Mesodermal cell (in vitro differentiated cells): ENCODE data around the gene TMEM161B. TPM values are rescaled to one million over a fixed set of nuclear protein-coding genes. Genes with fewer than 3 reads are reported as not detected.
A peak's percentile ranks its signal among the peaks of the same experiment; 100 is the strongest.

Experiments used
- H3K27ac ChIP-seq: 2 replicates; pipeline ENCODE4 v1.7.0; 2013; ENCODE audit warnings: mild to moderate bottlenecking, low read depth, low read length, moderate library complexity; ENCODE audit not compliant: severe bottlenecking
- H3K36me3 ChIP-seq: 2 replicates; pipeline ENCODE4 v1.7.1; 2013; ENCODE audit warnings: mild to moderate bottlenecking, low read length, moderate library complexity; ENCODE audit not compliant: control insufficient read depth, insufficient read depth
- H3K4me1 ChIP-seq: one replicate; pipeline ENCODE4 v1.7.1; 2013; ENCODE audit warnings: mild to moderate bottlenecking, low read length; ENCODE audit not compliant: insufficient read depth, control insufficient read depth, poor library complexity, severe bottlenecking
- H3K4me3 ChIP-seq: 2 replicates; pipeline ENCODE4 v1.7.0; 2013; ENCODE audit warnings: low read length, control low read depth, mild to moderate bottlenecking; ENCODE audit not compliant: insufficient read depth, poor library complexity, severe bottlenecking; ENCODE audit errors: extremely low read depth
- H3K9me3 ChIP-seq: 2 replicates; pipeline ENCODE4 v1.7.1; 2013; ENCODE audit warnings: mild to moderate bottlenecking, low read length, moderate library complexity; ENCODE audit not compliant: control insufficient read depth
- WGBS, 2 experiments: methylation state at CpG; one replicate each; pipeline ENCODE4 v1.1.5; 2013; ENCODE audit warnings: missing lambda C conversion rate in 2 of 2; ENCODE audit not compliant: insufficient coverage in 2 of 2; 5-methylcytosine and 5-hydroxymethylcytosine counted together
- polyA plus RNA-seq, 2 experiments: library from polyadenylated mRNA; stranded (reverse); fragments of 50-300 nt; gene quantifications; one replicate each; pipeline ENCODE4 v1.2.3, GENCODE V29; 2013

The TMEM161B gene
- 9.1 TPM for polyA plus RNA-seq (2013, experiment 1 of 2)
- 11.6 TPM for polyA plus RNA-seq (2013, experiment 2 of 2)

DNA sequence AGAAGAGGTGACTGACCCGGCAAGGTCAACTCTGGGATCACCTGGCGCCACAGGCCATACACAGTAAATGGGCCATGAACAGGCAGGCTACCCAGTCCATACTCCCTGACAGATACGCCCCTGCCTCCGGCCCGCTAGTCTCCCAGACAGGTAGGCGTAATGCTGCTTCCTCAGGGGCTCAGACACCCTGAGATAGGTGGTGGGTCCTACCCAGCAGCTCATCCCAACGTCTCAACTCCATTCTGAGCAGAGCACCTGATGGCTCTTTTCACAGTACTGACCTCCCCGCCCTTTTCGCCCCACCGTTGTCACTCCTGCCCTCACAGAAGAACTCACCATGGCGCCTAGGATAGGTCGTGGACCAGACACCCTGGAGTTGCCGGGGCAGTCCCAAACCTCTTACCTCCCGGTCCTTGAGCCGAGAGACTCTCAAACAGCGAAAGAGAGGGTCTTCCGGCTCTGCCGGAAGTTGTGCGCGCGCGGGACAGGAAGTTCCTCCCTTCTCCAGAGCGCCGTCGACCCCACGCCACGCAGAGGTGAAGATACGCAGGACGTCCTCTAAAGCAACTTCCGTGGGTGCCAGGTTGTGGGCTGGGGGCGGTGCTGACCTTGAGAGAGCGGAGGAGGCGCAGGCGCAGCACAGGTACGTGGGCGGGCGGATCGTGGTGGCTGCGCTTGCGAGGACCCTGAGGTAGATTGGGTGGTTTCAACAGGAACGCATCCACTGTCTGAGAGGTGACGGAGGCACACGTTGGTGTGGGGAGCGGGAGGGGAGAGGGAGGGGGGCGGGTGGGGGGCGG lies at the start of gene TMEM161B:
Gene TMEM161B, minus strand, starts transcription at position 461 of the 800 bp plus-strand sequence. Its CDS starts 122 bp downstream, at position 339.
- Histone ChIP-seq H3K9me3 (peaks cover 7% of the 10 kb centered on the region), H3K4me3 (peak within 1 kb of the TSS; percentile 79), H3K4me1 (no peaks in the 10 kb centered on the region), H3K27ac (no peak within 1 kb of the TSS), H3K36me3 (peaks cover 24% of the 10 kb centered on the region)
- 3 to 6% methylated on average over 22 to 23 of the region's 46 CpGs for WGBS, 2 experiments

DNA sequence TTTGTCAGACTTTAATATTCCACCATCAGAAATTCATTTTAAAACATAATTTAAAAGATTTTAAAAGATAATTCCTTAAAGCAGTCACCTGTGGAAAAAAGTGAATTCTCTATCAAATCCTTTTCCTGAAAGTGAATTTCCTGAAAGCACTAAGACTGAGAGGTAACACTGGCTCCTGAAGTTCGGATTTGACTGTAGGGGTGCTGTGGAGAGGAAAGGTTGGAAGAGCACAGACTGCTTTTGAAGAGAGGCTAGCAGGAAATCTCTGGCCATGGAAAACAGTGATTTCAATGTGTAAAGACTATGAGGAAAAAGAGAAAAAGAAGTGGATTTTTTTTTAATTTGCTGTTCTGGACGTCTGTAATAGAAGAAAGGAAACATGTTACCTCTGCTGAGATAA lies 35.7 kb upstream of the TMEM161B start:
- 50 to 89% methylated on average over 1 to 2 of the region's 2 CpGs for WGBS, 2 experiments

DNA sequence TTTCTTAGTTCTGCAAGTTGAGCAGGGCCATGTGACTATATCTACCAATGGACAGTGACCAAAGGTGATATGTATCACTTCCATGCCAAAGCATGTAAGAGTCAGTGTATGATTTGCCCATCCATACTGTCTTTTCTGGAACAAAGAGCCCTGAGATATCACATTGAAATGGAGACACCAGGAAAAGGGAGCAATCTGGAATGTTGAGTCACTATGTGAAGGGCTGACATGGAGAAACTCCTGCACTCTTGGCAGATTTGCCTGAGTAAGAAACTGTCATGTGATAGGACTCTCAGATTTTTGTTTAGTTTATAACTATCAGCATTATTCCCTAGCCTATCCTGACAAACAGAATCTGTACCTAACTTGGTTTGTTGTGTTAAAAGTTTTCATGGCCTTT lies 29.8 kb upstream of the TMEM161B start:
- Histone ChIP-seq H3K36me3 (no peaks in the 10 kb centered on the region), H3K4me3 (no peak overlapping the region), H3K4me1 (no peaks in the 10 kb centered on the region), H3K27ac (no peak overlapping the region), H3K9me3 (peaks cover 3% of the 10 kb centered on the region)

More for the DNA sequence above, 35.7 kb upstream of the TMEM161B start:
- H3K9me3 ChIP-seq: no peaks in the 10 kb centered on the region
- no peaks in the 10 kb centered on the region for H3K36me3 ChIP-seq
- H3K27ac ChIP-seq: no peak overlapping the region
- H3K4me1 ChIP-seq: no peaks in the 10 kb centered on the region
- no peak overlapping the region for H3K4me3 ChIP-seq

DNA sequence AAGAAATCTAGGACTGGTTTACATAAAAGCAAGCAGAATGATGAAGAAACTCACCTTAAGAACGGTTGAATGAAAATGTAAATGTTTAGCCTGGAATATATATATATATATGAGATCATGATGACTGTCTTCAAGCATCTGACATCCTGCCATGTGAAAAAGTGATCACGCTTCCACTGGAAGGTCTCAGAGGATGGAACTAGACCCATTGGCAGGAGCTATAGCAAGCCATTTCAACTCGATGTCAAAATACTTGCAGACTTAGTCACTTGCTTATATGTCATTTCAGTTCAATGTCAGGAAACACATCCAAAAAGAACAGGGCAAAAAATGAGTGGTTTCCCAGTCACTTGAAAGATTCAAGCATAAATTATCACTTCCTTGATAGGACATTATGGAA lies 22.2 kb upstream of the TMEM161B start:
- Histone ChIP-seq H3K4me3 (no peak overlapping the region), H3K27ac (no peak overlapping the region), H3K4me1 (no peaks in the 10 kb centered on the region), H3K36me3 (peaks cover 6% of the 10 kb centered on the region), H3K9me3 (peaks cover 3% of the 10 kb centered on the region)
- 86 to 89% methylated on average over 2 of the region's 3 CpGs for WGBS, 2 experiments

DNA sequence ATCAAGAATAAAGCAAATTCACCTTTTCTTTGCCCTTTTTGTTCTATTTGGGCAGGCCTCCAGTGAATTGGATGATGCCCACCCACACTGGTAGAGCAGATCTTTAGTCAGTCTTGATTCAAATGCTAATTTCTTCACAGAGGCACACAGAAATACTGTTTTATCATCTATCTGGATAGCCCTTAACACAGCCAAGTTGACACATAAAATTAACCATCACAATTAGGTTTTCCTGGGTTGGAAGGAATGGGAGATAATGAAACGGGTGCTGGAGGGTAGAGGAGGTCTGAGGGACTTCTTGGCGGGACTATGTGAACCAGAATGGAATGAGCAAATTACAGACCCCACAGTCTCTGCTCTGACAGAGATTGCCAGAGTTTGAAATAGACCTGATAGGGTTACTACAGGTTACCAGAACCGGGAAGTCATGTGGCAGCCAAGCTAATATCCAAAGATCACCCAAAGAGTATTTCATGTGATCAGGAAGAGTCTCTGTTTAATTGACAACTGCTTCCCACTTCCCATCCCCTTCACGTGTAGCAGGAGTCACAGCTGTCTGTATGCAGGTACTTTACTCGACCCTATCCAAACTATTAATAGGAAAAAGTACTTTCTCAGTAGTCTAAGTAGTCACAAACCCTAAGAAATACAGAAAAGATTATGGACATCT lies 20.0 kb upstream of the TMEM161B start:
- Histone ChIP-seq H3K4me1 (no peaks in the 10 kb centered on the region), H3K36me3 (peaks cover 6% of the 10 kb centered on the region), H3K9me3 (no peaks in the 10 kb centered on the region), H3K27ac (no peak overlapping the region), H3K4me3 (no peak overlapping the region)
- WGBS, 2 experiments: 100% methylated on average over 2 of the region's 5 CpGs

DNA sequence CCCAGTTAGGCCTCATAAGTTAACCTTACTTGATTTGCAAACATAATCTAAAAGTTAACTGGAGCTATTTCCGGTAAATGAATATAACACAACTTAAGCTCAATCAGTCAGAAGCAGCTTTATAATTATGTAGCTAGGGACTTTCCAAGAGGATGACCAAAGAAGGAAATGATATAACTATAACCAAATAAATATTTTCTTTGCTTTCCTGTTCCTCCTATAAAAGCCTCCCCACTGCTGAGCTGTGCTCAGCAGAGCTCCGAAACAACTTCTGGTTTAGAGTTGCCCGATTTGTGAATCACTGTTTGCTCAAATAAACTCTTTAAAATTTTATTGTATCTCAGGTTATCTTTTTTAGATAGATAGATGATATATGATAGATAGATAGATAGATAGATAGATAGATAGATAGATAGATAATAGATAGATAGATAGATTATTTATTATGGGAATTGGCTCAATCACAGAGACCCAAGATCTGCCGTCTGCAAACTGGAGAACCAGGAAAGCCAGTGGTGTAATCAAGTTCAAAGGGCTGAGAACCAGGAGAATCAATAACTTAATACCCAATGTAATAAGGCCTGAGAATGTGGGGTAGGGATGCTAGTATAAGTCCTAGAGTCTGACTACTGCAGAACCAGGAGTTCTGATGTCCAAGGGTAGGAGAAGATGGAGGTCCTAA lies 19.3 kb upstream of the TMEM161B start:
- Histone ChIP-seq H3K36me3 (peaks cover 6% of the 10 kb centered on the region), H3K4me1 (no peaks in the 10 kb centered on the region), H3K4me3 (no peak overlapping the region), H3K27ac (no peak overlapping the region), H3K9me3 (no peaks in the 10 kb centered on the region)
- 80 to 100% methylated on average over 1 of the region's 4 CpGs for WGBS, 2 experiments

DNA sequence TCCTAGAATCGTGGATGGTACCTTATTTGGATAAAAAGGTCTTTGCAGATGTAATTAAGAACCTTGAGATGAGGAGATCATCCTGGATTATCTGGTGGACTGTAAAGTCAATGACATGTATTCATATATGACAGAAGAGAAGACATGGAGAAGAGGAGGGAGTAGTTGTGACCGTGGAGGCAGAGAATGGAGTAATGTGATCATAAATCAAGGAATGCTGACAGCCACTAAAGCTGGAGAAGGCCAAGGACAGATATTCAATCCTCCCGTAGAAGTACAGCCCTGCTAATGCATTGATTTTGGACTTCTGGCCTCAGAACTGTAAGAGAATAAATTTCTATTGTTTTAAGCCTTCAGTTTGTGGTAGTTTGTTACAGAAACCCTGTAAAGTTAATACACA lies 18.7 kb upstream of the TMEM161B start:
- Histone ChIP-seq H3K9me3 (no peaks in the 10 kb centered on the region), H3K27ac (no peak overlapping the region), H3K36me3 (peaks cover 10% of the 10 kb centered on the region), H3K4me1 (no peaks in the 10 kb centered on the region), H3K4me3 (no peak overlapping the region)
- 93 to 96% methylated on average over 2 to 3 of the region's 3 CpGs for WGBS, 2 experiments

DNA sequence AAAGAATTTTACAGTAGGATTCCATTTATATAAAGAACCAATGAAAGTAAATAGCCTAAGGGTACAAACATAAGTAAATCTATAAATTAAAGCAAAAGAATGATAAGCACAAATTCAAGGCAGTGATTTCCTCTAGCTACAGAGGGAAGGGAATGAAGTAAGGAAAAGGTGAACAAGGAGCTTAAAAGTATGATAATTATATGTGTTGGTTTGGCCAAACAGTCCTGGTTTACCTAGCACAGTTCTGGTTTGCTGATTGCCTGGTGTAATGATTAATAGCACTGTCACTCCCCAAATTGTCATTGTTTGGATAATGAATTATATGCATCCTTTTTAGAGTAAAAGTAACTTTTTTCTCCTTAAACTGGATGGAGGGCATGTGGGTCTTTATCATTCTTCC lies 15.0 kb upstream of the TMEM161B start:
- Histone ChIP-seq H3K9me3 (no peaks in the 10 kb centered on the region), H3K4me1 (no peaks in the 10 kb centered on the region), H3K27ac (no peak overlapping the region), H3K36me3 (peaks cover 10% of the 10 kb centered on the region), H3K4me3 (no peak overlapping the region)

DNA sequence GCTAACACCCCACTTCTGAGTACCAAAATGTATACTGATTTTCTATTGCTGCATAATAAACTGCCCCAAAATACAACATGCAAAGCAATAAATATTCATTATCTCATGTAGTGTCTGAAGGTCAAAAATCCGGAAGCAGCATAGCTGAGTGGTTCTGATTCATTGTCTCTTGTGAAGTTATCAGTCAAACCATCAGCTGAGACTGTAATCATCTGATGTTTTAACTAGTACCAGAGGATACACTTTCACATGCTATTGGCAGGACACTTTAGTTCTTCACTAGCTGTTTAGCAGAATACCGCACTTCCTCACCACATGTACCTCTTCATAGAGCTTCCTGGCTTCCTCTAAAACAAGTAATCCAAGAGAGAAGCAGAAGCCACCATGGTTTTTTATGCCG lies 12.7 kb upstream of the TMEM161B start:
- Histone ChIP-seq H3K4me3 (no peak overlapping the region), H3K36me3 (peaks cover 4% of the 10 kb centered on the region), H3K9me3 (no peaks in the 10 kb centered on the region), H3K27ac (no peak overlapping the region), H3K4me1 (no peaks in the 10 kb centered on the region)
- 85 to 100% methylated on average over 2 to 3 of the region's 3 CpGs for WGBS, 2 experiments

DNA sequence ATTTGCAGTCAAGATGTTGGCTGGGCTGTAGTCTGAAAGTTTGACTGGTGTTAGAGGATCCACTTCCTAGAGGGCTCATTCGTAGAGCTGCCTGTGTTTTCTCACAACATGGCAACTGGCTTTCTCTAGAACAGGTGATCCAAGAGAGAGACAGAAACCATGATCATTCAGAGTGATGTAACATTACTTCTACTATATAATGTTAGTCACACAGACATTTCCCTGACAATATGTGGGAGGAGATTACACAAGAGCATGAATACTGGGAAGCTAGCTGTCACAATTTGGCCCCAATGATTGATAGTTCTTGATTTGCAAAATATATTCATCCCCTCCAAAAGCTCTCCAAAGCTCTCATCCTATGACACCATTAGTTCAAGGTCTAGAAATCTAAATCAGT lies 10.9 kb upstream of the TMEM161B start:
- Histone ChIP-seq H3K4me3 (no peak overlapping the region), H3K27ac (no peak overlapping the region), H3K36me3 (peaks cover 4% of the 10 kb centered on the region), H3K9me3 (no peaks in the 10 kb centered on the region), H3K4me1 (no peaks in the 10 kb centered on the region)
- WGBS, 2 experiments: no CpG with 5 or more reads among the region's 1 CpG
